MG63 (cell line): ENCODE results near the gene RIMBP2. TPM values are rescaled to one million over a fixed set of nuclear protein-coding genes. Genes with fewer than 3 reads are reported as not detected.

Experiments
- DNase-seq: peaks from one replicate; pipeline ENCODE4 v3.0.0-alpha.2; 2020
- H3K27me3 ChIP-seq: fragments of 250-450 bp; sonication (Bioruptor Pico); 2 replicates; pipeline ENCODE4 v1.5.1; 2020; ENCODE audit warnings: mild to moderate bottlenecking, moderate library complexity
- H3K36me3 ChIP-seq: fragments of 250-450 bp; sonication (Bioruptor Pico); 2 replicates; pipeline ENCODE4 v1.5.1; 2020; ENCODE audit warnings: mild to moderate bottlenecking, moderate library complexity
- H3K4me3 ChIP-seq: fragments of 250-450 bp; sonication (Bioruptor Pico); 2 replicates; pipeline ENCODE4 v1.5.1; 2020; ENCODE audit warnings: mild to moderate bottlenecking, moderate library complexity
- H3K9me3 ChIP-seq: fragments of 250-450 bp; sonication (Bioruptor Pico); 2 replicates; pipeline ENCODE4 v1.5.1; 2020; ENCODE audit warnings: mild to moderate bottlenecking, moderate library complexity
- total RNA-seq: library from RNA; depleted of rRNA; stranded (reverse); fragments of >200 nt; shearing (Covaris generic); gene quantifications from 2 replicates; pipeline ENCODE4 v1.2.3, GENCODE V29; 2014; ENCODE audit warnings: low replicate concordance

Gene RIMBP2
- total RNA-seq, 1 experiment from 2014 or later = not detected

DNA sequence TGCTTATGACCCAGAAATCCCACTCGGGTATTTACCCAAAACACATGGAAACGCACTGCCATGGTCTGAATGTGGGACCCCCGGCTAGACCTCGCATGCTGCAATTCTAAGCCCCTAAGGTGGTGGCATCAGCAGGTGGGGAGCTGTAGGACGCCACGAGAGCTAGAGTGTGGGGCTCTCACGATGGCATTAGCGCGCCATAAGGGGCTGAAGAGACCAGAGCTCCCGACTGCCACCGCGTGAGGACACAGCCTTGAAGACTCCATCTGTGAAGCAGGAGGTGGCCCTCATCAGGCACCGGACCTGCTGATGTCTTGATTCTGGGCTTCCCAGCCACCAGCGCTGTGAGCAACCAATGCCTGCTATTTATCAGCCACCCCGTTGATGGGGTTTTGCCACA, 40.3 kb downstream of the RIMBP2 start:
- H3K9me3 ChIP-seq = no peaks in the 10 kb centered on the region
- no peaks in the 10 kb centered on the region for H3K27me3 ChIP-seq
- no peaks in the 10 kb centered on the region for H3K36me3 ChIP-seq
- no peak for DNase-seq
- no peak overlapping the region for H3K4me3 ChIP-seq

GRCh38 chr12:130675121-130675520, 41.0 kb downstream of the RIMBP2 start:
- no peaks in the 10 kb centered on the region for H3K36me3 ChIP-seq
- no peak overlapping the region for H3K4me3 ChIP-seq
- DNase-seq = no peak
- H3K9me3 ChIP-seq = no peaks in the 10 kb centered on the region
- no peaks in the 10 kb centered on the region for H3K27me3 ChIP-seq

GRCh38 chr12:130674676-130675075, 41.4 kb downstream of the RIMBP2 start:
- Histone ChIP-seq H3K27me3 (no peaks in the 10 kb centered on the region), H3K4me3 (no peak overlapping the region), H3K36me3 (no peaks in the 10 kb centered on the region), H3K9me3 (no peaks in the 10 kb centered on the region)
- DNase-seq = no peak

- no peaks in the 10 kb centered on the region for H3K36me3 ChIP-seq
- DNase-seq = no peak
- no peaks in the 10 kb centered on the region for H3K9me3 ChIP-seq
- H3K27me3 ChIP-seq = no peaks in the 10 kb centered on the region
- no peak overlapping the region for H3K4me3 ChIP-seq
Observed at GRCh38 chr12:130673036-130673705, 42.9 kb downstream of the RIMBP2 start.

DNA sequence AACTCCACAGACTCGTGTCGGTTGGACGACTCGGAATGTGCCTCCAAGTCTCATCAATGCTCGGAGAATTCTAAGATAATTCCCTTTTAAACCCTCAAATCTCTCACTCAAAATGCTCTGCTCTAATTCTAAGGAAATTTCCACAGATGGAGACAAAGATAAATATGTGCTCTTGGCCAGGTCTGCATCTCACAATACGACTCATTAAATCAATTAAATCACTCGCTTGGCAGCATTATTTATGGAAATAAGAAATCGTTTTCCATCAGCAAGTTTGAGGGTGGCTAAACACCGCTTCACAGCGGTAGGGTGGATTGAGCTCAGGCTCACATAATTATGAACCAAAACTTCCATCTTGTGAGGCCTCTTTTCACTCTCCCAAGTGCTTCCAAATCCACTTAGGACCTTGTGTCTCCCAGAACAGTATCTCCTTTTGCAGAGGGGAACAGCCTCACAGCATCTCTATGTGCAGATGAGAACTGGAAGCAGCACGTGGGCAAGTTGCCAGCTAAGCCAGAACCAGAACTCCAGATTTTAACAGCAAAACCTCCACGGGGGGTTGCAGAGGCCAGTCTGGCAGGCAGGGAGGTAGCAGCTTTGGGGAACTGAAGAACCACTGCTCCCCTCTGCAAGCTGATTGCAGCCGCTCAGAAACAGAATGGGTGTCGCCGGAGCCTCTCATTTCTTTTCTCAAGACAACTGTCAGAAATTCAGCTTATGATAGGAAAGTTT, 43.8 kb downstream of the RIMBP2 start:
- H3K4me3 ChIP-seq = no peak overlapping the region
- no peaks in the 10 kb centered on the region for H3K36me3 ChIP-seq
- H3K27me3 ChIP-seq = no peaks in the 10 kb centered on the region
- DNase-seq = no peak
- H3K9me3 ChIP-seq = no peaks in the 10 kb centered on the region

DNA sequence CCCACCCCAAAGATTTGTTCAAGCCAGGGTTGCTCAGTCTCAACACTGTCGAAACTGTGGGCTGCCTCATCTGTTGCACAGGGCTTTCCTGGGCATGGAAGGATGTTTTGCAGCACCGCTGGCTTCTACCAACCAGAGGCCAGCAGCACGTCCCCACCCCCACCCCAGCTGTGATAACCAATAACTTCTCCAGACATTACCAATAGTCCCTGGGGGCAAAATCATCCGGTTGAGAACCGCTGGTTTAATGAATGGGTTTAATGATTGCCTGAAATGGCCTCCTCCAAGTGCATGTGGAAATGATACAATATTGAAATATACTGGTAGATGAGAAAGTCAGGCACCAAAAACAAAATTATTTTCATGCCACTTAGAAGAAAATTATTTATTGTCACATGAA, 44.5 kb downstream of the RIMBP2 start:
- no peaks in the 10 kb centered on the region for H3K36me3 ChIP-seq
- DNase-seq = no peak
- H3K4me3 ChIP-seq = no peak overlapping the region
- H3K27me3 ChIP-seq = no peaks in the 10 kb centered on the region
- H3K9me3 ChIP-seq = no peaks in the 10 kb centered on the region

DNA sequence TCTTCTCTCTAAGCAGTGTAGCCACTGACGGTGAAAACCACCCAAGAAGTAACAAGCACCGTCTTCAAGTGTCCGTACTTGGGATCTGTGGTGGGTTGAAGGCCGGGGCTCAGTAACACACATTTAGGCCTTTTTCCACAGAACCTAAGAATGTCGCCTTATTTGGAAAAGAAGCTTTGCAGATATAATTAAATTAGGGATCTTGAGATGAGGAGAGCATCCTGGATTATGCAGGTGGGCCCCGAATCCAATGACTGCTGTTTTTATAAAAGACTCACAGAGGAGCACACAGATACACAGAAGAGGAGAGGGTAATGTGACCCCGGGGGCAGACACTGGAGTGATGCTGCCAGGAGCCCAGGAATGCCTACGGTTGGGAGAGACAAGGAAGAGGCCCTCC, 46.3 kb downstream of the RIMBP2 start:
- Histone ChIP-seq H3K9me3 (no peaks in the 10 kb centered on the region), H3K36me3 (no peaks in the 10 kb centered on the region), H3K4me3 (no peak overlapping the region), H3K27me3 (no peaks in the 10 kb centered on the region)
- no peak for DNase-seq

GRCh38 chr12:130669205-130669557, 46.9 kb downstream of the RIMBP2 start:
- Histone ChIP-seq H3K27me3 (no peaks in the 10 kb centered on the region), H3K4me3 (no peak overlapping the region), H3K36me3 (no peaks in the 10 kb centered on the region), H3K9me3 (no peaks in the 10 kb centered on the region)
- DNase-seq = no peak

- Histone ChIP-seq H3K9me3 (no peaks in the 10 kb centered on the region), H3K4me3 (no peak overlapping the region)
- no peak for DNase-seq
Observed at GRCh38 chr12:130668286-130669204, 47.6 kb downstream of the RIMBP2 start.

DNA sequence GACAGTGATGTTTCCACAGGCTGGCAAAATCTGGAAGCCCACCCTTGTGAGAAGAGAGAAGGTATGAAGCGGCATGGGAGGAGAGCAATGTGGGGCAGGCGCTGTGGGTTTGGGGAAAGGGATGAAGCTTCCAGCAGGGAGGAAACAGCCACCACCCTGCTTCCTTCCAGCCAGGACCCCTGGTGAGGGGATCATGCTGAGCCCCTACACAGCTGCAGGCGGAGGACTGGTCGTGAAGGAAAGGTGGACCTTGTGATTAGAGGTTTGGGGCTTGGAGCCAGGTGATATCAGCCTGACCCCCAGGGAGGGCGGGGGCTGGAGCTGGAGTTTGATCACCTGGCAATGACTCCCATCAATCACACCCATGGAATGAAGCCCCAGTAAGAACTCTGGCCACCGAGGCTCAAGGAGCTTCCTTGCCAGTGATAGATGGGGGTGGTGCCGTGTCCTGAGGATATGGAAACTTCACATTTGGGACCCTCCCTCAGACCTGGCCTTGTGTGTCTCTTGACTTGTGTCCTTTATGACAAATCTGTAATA, 48.6 kb downstream of the RIMBP2 start:
- Histone ChIP-seq H3K9me3 (no peaks in the 10 kb centered on the region), H3K4me3 (no peak overlapping the region), H3K36me3 (no peaks in the 10 kb centered on the region), H3K27me3 (no peaks in the 10 kb centered on the region)
- DNase-seq = no peak

More at GRCh38 chr12:130668286-130669204, 47.6 kb downstream of the RIMBP2 start:
- Histone ChIP-seq H3K27me3 (no peaks in the 10 kb centered on the region), H3K36me3 (no peaks in the 10 kb centered on the region)

DNA sequence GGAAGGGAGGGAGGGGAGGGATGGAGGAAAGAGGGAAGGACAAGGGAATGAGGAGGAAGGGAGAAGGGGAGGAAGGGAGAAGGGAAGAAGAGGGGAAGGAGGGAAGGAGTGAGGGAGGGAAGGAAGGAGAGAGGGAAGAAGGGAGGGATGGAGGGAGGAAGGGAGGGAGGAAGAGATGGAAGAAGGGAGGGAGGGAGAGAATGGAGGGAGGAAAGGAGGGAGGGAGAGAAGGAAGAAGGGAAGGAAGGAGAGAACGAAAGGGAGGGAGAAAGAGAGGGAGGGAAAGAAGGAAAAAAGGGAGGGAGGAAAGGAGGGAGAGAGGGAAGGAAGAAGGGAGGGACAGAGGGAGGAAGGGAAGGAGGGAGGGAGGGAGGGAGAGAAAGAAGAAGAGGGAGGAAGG, 49.5 kb downstream of the RIMBP2 start:
- no peaks in the 10 kb centered on the region for H3K27me3 ChIP-seq
- H3K9me3 ChIP-seq = no peaks in the 10 kb centered on the region
- DNase-seq = no peak
- no peaks in the 10 kb centered on the region for H3K36me3 ChIP-seq
- H3K4me3 ChIP-seq = no peak overlapping the region

- no peak overlapping the region for H3K4me3 ChIP-seq
- DNase-seq = no peak
- no peaks in the 10 kb centered on the region for H3K36me3 ChIP-seq
- no peaks in the 10 kb centered on the region for H3K9me3 ChIP-seq
- no peaks in the 10 kb centered on the region for H3K27me3 ChIP-seq
Observed at GRCh38 chr12:130665753-130666152, 50.3 kb downstream of the RIMBP2 start.

- Histone ChIP-seq H3K36me3 (no peaks in the 10 kb centered on the region), H3K27me3 (no peaks in the 10 kb centered on the region), H3K9me3 (no peaks in the 10 kb centered on the region), H3K4me3 (no peak overlapping the region)
- no peak for DNase-seq
Observed at GRCh38 chr12:130664772-130665171, 51.3 kb downstream of the RIMBP2 start.

- no peaks in the 10 kb centered on the region for H3K9me3 ChIP-seq
- DNase-seq = no peak
- no peak overlapping the region for H3K4me3 ChIP-seq
- no peaks in the 10 kb centered on the region for H3K27me3 ChIP-seq
- H3K36me3 ChIP-seq = no peaks in the 10 kb centered on the region
Observed at GRCh38 chr12:130664252-130664651, 51.8 kb downstream of the RIMBP2 start.

DNA sequence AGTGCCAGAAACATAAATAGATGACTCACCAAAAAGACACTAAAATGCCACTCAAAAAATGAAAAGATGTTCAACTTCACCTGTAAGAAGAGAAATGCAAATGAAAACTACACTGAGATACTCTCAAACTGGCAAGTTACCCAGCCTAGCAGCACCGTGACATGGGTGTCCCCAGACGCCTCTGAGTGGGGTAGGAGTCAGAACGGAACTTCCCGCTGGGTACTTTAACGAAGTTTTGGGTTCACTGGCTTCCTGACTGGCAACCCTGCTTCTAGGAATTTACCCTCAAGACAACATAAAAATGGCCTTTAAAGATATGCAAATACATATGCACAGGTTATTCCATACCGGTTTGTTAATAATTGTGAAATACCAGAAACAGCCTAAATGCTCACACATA, 52.6 kb downstream of the RIMBP2 start:
- no peaks in the 10 kb centered on the region for H3K9me3 ChIP-seq
- H3K27me3 ChIP-seq = no peaks in the 10 kb centered on the region
- H3K4me3 ChIP-seq = no peak overlapping the region
- no peaks in the 10 kb centered on the region for H3K36me3 ChIP-seq
- no peak for DNase-seq

DNA sequence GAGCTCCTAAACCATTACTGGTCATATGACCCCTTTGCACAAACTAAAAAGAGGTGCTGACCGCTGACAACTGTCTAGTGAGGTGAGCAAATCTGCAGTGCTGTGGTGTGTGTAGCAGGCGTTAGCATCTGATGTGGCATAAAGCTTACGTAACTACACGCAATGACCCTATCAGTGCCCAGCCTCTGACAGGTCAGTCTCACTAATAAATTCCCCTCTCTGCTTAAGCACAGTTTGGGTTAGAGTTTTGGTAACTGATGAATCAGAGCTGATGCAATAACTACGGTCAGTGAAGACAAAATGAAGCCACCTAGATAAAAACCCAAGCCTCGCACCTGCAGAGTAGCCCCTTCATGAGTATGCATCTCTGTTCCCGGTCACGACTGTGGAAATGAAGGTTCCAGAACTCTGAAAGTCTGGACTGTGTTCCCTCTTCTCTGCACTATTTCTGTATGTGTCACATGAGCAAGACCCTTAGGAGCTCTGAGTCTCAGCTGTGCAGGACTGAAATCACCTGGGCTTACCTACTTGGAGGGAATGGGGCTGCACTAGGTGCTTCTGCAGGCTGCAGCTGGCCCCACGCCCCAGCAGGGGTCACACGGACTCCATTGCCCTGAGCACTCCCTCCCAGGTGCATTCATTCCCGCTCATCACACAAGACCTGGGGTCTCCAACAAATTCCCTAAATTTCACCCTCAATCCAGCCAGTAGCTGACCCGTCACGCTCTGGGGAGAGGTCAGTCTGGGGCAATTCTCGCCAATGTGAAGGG, 54.4 kb downstream of the RIMBP2 start:
- Histone ChIP-seq H3K36me3 (no peaks in the 10 kb centered on the region), H3K4me3 (no peak overlapping the region), H3K9me3 (no peaks in the 10 kb centered on the region), H3K27me3 (no peaks in the 10 kb centered on the region)
- DNase-seq = no peak
